K562 (cell line): ENCODE measurements around the gene IFNA8. TPM values are rescaled to one million over a fixed set of nuclear protein-coding genes. Genes with fewer than 3 reads are reported as not detected.

Source experiments
- ATAC-seq: fragments of 200-7000 bp; cut with Tn5 transposase; 3 replicates; pipeline ENCODE4 v1.9.1; 2020; ENCODE audit warnings: moderate library complexity
- BruUV-seq: library from RNA; stranded (reverse); fragments of 400-500 nt; replicated peaks from 2 replicates; lab custom pipeline; 2021; lab: Mats Ljungman, UMichigan
- CTCF ChIA-PET: fragments of 300-600 bp; formaldehyde crosslinking; extraction: SDS; loops from one replicate; lab custom pipeline; 2021; ENCODE audit warnings: low intra/inter-chr PET ratio; lab: Yijun Ruan, JAX
- POLR2A ChIA-PET: fragments of 300-600, 350-650 bp; sonication (Branson Sonifier 250); formaldehyde crosslinking; extraction: SDS; loops from one replicate; lab custom pipeline; 2021; ENCODE audit warnings: antibody characterized with exemption, inconsistent platforms; lab: Yijun Ruan, JAX
- DNase-seq, 4 experiments: peaks; one replicate each; pipeline versions ENCODE4 v3.0.0 to v3.0.0-alpha.2; 2011 to 2018; ENCODE audit warnings: low spot score in 3 of 4, mixed read lengths in 3 of 4; ENCODE audit errors: extremely low read depth in 1 of 4
- FAIRE-seq: peaks from 2 replicates; lab custom pipeline; 2011; peaks lifted over from hg19 to GRCh38; lab: Jason Lieb, UNC
- H2AFZ ChIP-seq: 2 replicates; pipeline ENCODE4 v1.6.0; 2011; ENCODE audit warnings: low read depth, low read length, control low read depth, inconsistent platforms
- H3K27ac ChIP-seq: fragments of 200-600 bp; 3 replicates; pipeline ENCODE4 v1.8.0; 2011; ENCODE audit warnings: low read depth, mild to moderate bottlenecking, control low read depth, inconsistent platforms, low read length, moderate library complexity, mixed read lengths; ENCODE audit errors: extremely low read depth
- H3K27me3 ChIP-seq, 2 experiments: fragments of 300-600 bp in 1 of 2; 2 replicates in 1 of 2; 3 replicates in 1 of 2; pipeline versions ENCODE4 v1.6.0 to v1.8.0; 2011; ENCODE audit warnings: inconsistent platforms in 2 of 2, low read length in 2 of 2, mild to moderate bottlenecking in 1 of 2, mixed read lengths in 1 of 2, moderate library complexity in 1 of 2; ENCODE audit not compliant: control insufficient read depth in 2 of 2, insufficient read depth in 2 of 2
- H3K36me3 ChIP-seq: fragments of 300-600 bp; 3 replicates; pipeline ENCODE4 v1.8.0; 2011; ENCODE audit warnings: mild to moderate bottlenecking, low read length, inconsistent platforms; ENCODE audit not compliant: control insufficient read depth, insufficient read depth
- H3K4me1 ChIP-seq, 2 experiments: fragments of 200-600 bp in 1 of 2; replicated peaks in 1 of 2; 2 replicates in 1 of 2; 3 replicates in 1 of 2; pipeline versions ENCODE4 v1.5.1 to v1.8.0; 2011; ENCODE audit warnings: inconsistent platforms in 2 of 2, low read length in 2 of 2, mild to moderate bottlenecking in 1 of 2, mixed read lengths in 1 of 2, moderate library complexity in 1 of 2; ENCODE audit not compliant: control insufficient read depth in 2 of 2, insufficient read depth in 2 of 2
- H3K4me2 ChIP-seq: 2 replicates; pipeline ENCODE4 v1.6.1; 2011; ENCODE audit warnings: low read length, control low read depth, inconsistent platforms, mixed read lengths; ENCODE audit not compliant: insufficient read depth
- H3K4me3 ChIP-seq: fragments of 200-600 bp; sonication (generic), shearing (Covaris generic); 2 replicates; pipeline ENCODE4 v1.5.1; 2016; ENCODE audit warnings: control low read depth, inconsistent platforms
- H3K79me2 ChIP-seq: fragments of 200-600 bp; 3 replicates; pipeline ENCODE4 v1.8.0; 2011; ENCODE audit warnings: low read length, inconsistent platforms; ENCODE audit not compliant: control insufficient read depth, insufficient read depth
- H3K9ac ChIP-seq, 2 experiments: 2 replicates each; pipeline versions ENCODE4 v1.6.0 to v1.6.1; 2011; ENCODE audit warnings: low read depth in 2 of 2, low read length in 2 of 2, control low read depth in 1 of 2, inconsistent platforms in 1 of 2, mild to moderate bottlenecking in 1 of 2, mixed read lengths in 1 of 2; ENCODE audit not compliant: insufficient read depth in 1 of 2
- H3K9me1 ChIP-seq: one replicate; pipeline ENCODE4 v1.6.0; 2011; ENCODE audit warnings: inconsistent platforms, mild to moderate bottlenecking, low read length, moderate library complexity; ENCODE audit not compliant: control insufficient read depth, insufficient read depth
- H3K9me3 ChIP-seq: replicated peaks from 2 replicates; pipeline ENCODE4 v1.5.1; 2011; ENCODE audit warnings: low read depth, low read length, inconsistent platforms; ENCODE audit not compliant: control insufficient read depth, insufficient read depth
- H4K20me1 ChIP-seq: replicated peaks from 2 replicates; pipeline ENCODE4 v1.6.1; 2011; ENCODE audit warnings: low read length, inconsistent platforms, mixed read lengths; ENCODE audit not compliant: control insufficient read depth, insufficient read depth
- ATF1 ChIP-seq, 2 experiments: fragments of 450-650 bp in 1 of 2; IDR thresholded peaks; 2 replicates each; pipeline ENCODE4 v1.6.1; 2016; ENCODE audit warnings: missing compliant biosample characterization in 1 of 2, missing genetic modification characterization in 1 of 2
- BCL6 ChIP-seq: fragments of 250-450 bp; sonication (Bioruptor Pico); IDR thresholded peaks from 2 replicates; pipeline ENCODE4 v1.4.0; 2020
- EHMT2 ChIP-seq: fragments of 450-650 bp; IDR thresholded peaks from 2 replicates; pipeline ENCODE4 v1.6.1; 2018; ENCODE audit warnings: antibody characterized with exemption
- ILK ChIP-seq: fragments of 450-650 bp; IDR thresholded peaks from 2 replicates; pipeline ENCODE4 v1.6.1; 2016; ENCODE audit warnings: missing genetic modification characterization, low read depth, mild to moderate bottlenecking, missing compliant biosample characterization, moderate library complexity, borderline replicate concordance
- MECOM ChIP-seq: fragments of 250-450 bp; sonication (Bioruptor Pico); IDR thresholded peaks from 2 replicates; pipeline ENCODE4 v1.8.0; 2022; ENCODE audit warnings: inconsistent platforms
- NUFIP1 ChIP-seq: fragments of 450-650 bp; IDR thresholded peaks from 2 replicates; pipeline ENCODE4 v1.6.1; 2018; ENCODE audit not compliant: partially characterized antibody
- PCBP2 ChIP-seq: fragments of 200-400 bp; formaldehyde crosslinking; IDR thresholded peaks from 2 replicates; pipeline ENCODE4 v1.6.1; 2018; ENCODE audit warnings: low read length, low read depth, mild to moderate bottlenecking, moderate library complexity; ENCODE audit not compliant: poor library complexity, severe bottlenecking
- RAD51 ChIP-seq: fragments of 450-650 bp; IDR thresholded peaks from 2 replicates; pipeline ENCODE4 v1.7.1; 2016; ENCODE audit warnings: low read depth, mild to moderate bottlenecking, borderline replicate concordance
- SUPT5H ChIP-seq: fragments of 450-650 bp; IDR thresholded peaks from 2 replicates; pipeline ENCODE4 v1.6.1; 2016
- TGIF2 ChIP-seq: sonication (generic); formaldehyde crosslinking; IDR thresholded peaks from 2 replicates; pipeline ENCODE4 v1.8.1; 2022; ENCODE audit warnings: mild to moderate bottlenecking, missing genetic modification reagents, moderate library complexity
- ZBTB1 ChIP-seq: sonication (generic); formaldehyde crosslinking; IDR thresholded peaks from 2 replicates; pipeline ENCODE4 v1.8.1; 2023; ENCODE audit warnings: missing genetic modification reagents, low read depth, mild to moderate bottlenecking, borderline replicate concordance
- ZNF197 ChIP-seq: fragments of 200-800 bp; sonication (Bioruptor generic); IDR thresholded peaks from 2 replicates; pipeline ENCODE4 v1.6.1; 2016; ENCODE audit warnings: low read depth, missing genetic modification characterization, missing compliant biosample characterization
- ZNF324 ChIP-seq: fragments of 250-450 bp; sonication (Bioruptor Pico); IDR thresholded peaks from 2 replicates; pipeline ENCODE4 v1.4.0; 2020; ENCODE audit warnings: mild to moderate bottlenecking
- ZNF75A ChIP-seq: fragments of 450-650 bp; formaldehyde crosslinking; IDR thresholded peaks from 2 replicates; pipeline ENCODE4 v1.4.0; 2020; ENCODE audit warnings: mild to moderate bottlenecking
- in situ Hi-C: fragments of 300-500 bp; cut with MboI; formaldehyde crosslinking; loops from 4 replicates; pipeline ENCODE4 v1.15.0; 2018; ENCODE audit warnings: inconsistent platforms, mixed read lengths
- intact Hi-C: fragments of 100-400 bp; cut with micrococcal nuclease; formaldehyde crosslinking; loops from 2 replicates; pipeline ENCODE4 v1.14.2; 2022
- polyA plus RNA-seq, 8 experiments: library from polyadenylated mRNA; depleted of rRNA in 4 of 8; stranded (reverse) in 5 of 8; unstranded in 3 of 8; fragments of >200 nt; fragmentation: Nextera tagmentation in 2 of 8; fragmentation: Illumina TruSeq in 1 of 8; extraction: Ambion mirVana in 2 of 8; extraction: Trizol in 1 of 8; gene quantifications; 2 replicates each; pipeline versions ENCODE4 v1.2.1 to v1.2.3, GENCODE V29; 2011 to 2014; ENCODE audit warnings: inconsistent platforms in 1 of 8, missing spikeins in 1 of 8
- total RNA-seq, 7 experiments: library from RNA; depleted of rRNA in 6 of 7; stranded (reverse); fragments of >200 nt in 6 of 7; fragmentation: Illumina TruSeq in 2 of 7; extraction: Trizol in 2 of 7; gene quantifications; 2 replicates each; pipeline versions ENCODE4 v1.2.1 to v1.2.3, GENCODE V29; 2011 to 2021; ENCODE audit warnings: low replicate concordance in 1 of 7
- TF ChIP-seq, protein P1 (sequence below), 2 experiments: fragments of 450-650 bp in 1 of 2; sonication (generic) in 1 of 2; formaldehyde crosslinking; conservative IDR thresholded peaks; 2 replicates each; pipeline versions ENCODE4 v1.4.0 to v1.8.1; 2020 to 2022; ENCODE audit warnings: mild to moderate bottlenecking in 1 of 2, missing genetic modification reagents in 1 of 2

The IFNA8 gene
- total and polyA plus RNA-seq, 9 of the 15 experiments (the other 6 are each of a cell fraction or from before 2014, with no cell fraction given): not detected

DNA sequence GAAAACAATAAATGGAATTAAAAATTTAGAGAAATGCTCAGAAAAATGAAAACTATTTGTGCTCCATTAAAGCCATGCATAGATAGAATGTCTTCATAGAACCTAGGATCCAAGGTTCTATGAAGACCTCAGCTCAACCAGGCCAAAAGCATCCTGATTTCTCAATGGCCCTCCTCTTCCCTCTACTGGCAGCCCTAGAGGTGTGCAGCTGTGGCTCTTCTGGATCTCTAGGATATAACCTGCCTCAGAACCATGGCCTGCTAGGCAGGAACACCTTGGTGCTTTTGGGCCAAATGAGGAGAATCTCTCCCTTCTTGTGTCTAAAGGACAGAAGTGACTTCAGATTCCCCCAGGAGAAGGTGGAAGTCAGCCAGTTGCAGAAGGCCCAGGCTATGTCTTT is 46.4 kb downstream of the IFNA8 start:
- CTCF ChIA-PET: no interaction called here
- Histone ChIP-seq H2AFZ (no peak overlapping the region), H3K27ac (no peak overlapping the region), H3K36me3 (no peaks in the 10 kb centered on the region), H3K4me2 (no peak overlapping the region), H3K79me2 (no peaks in the 10 kb centered on the region), H3K9me3 (no peaks in the 10 kb centered on the region), H3K4me3 (no peak overlapping the region), H3K9ac (no peak overlapping the region), H4K20me1 (no peaks in the 10 kb centered on the region), H3K27me3 (no peaks in the 10 kb centered on the region), H3K4me1 (no peaks in the 10 kb centered on the region), H3K9me1 (no peaks in the 10 kb centered on the region)
- no peak for DNase-seq
- BruUV-seq: no TSS peak
- in situ Hi-C loops (no loop called here), intact Hi-C loops (no loop called here)
- no peak for ATAC-seq
- POLR2A ChIA-PET: no interaction called here
- FAIRE-seq: no peak
- TF ChIP-seq ATF1 (CRISPR knock-in tag; IDR thresholded peaks at IDR 0.05) (no peak), ATF1 (tag; IDR thresholded peaks at IDR 0.05) (no peak), ZNF75A (CRISPR knock-in tag) (no peak), EHMT2 (no peak), ZNF324 (CRISPR knock-in tag) (no peak), MECOM (CRISPR knock-in tag) (no peak), TGIF2 (CRISPR knock-in tag) (no peak), NUFIP1 (no peak), BCL6 (no peak), ZBTB1 (CRISPR knock-in tag) (no peak), SUPT5H (no peak), ILK (no peak), PCBP2 (no peak), ZNF197 (no peak), RAD51 (no peak)
- TF ChIP-seq, protein P1, sequence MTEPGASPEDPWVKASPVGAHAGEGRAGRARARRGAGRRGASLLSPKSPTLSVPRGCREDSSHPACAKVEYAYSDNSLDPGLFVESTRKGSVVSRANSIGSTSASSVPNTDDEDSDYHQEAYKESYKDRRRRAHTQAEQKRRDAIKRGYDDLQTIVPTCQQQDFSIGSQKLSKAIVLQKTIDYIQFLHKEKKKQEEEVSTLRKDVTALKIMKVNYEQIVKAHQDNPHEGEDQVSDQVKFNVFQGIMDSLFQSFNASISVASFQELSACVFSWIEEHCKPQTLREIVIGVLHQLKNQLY (CRISPR knock-in tag; conservative IDR thresholded peaks at IDR 0.05): no peak
- TF ChIP-seq, all 486 proteins: peak for 0

Other genes with a start within 250 kb of the IFNA8 start
Only the 7 nearest of the 14 such genes appear.
- not detected in 2 replicates for gene IFNA5, start 103.8 kb upstream of the IFNA8 start, total RNA-seq (2014; rRNA removed)
- gene IFNA5, start 103.8 kb upstream of the IFNA8 start, total RNA-seq (2014; rRNA removed; fragmentation: Illumina TruSeq; extraction: Trizol): not detected in 2 replicates
- not detected in 2 replicates for gene IFNA5, start 103.8 kb upstream of the IFNA8 start, total RNA-seq (2015; rRNA removed; fragmentation: Illumina TruSeq; extraction: Trizol)
- not detected in 2 replicates for gene IFNA5, start 103.8 kb upstream of the IFNA8 start, total RNA-seq (2021)
- not detected in 2 replicates for gene IFNA5, start 103.8 kb upstream of the IFNA8 start, polyA plus RNA-seq (2011; rRNA removed)
- not detected in 2 replicates for gene IFNA5, start 103.8 kb upstream of the IFNA8 start, polyA plus RNA-seq (2014; fragmentation: Illumina TruSeq; extraction: Trizol)
- gene IFNA5, start 103.8 kb upstream of the IFNA8 start, polyA plus RNA-seq (2014; fragmentation: Nextera tagmentation; extraction: Ambion mirVana): not detected
- gene IFNA5, start 103.8 kb upstream of the IFNA8 start, polyA plus RNA-seq (2014; rRNA removed): not detected in 2 replicates
- not detected in 2 replicates for gene KLHL9, start 73.7 kb upstream of the IFNA8 start, total RNA-seq (2014; rRNA removed)
- gene KLHL9, start 73.7 kb upstream of the IFNA8 start, total RNA-seq (2014; rRNA removed; fragmentation: Illumina TruSeq; extraction: Trizol): not detected in 2 replicates
- gene KLHL9, start 73.7 kb upstream of the IFNA8 start, total RNA-seq (2015; rRNA removed; fragmentation: Illumina TruSeq; extraction: Trizol): not detected in 2 replicates
- 0.04 and 0.13 TPM in 2 replicates for gene KLHL9, start 73.7 kb upstream of the IFNA8 start, total RNA-seq (2021)
- not detected in 2 replicates for gene KLHL9, start 73.7 kb upstream of the IFNA8 start, polyA plus RNA-seq (2011; rRNA removed)
- not detected in 2 replicates for gene KLHL9, start 73.7 kb upstream of the IFNA8 start, polyA plus RNA-seq (2014; fragmentation: Illumina TruSeq; extraction: Trizol)
- not detected for gene KLHL9, start 73.7 kb upstream of the IFNA8 start, polyA plus RNA-seq (2014; fragmentation: Nextera tagmentation; extraction: Ambion mirVana)
- gene KLHL9, start 73.7 kb upstream of the IFNA8 start, polyA plus RNA-seq (2014; rRNA removed): not detected in 2 replicates
- not detected in 2 replicates for gene IFNA6, start 58.2 kb upstream of the IFNA8 start, total RNA-seq (2014; rRNA removed)
- gene IFNA6, start 58.2 kb upstream of the IFNA8 start, total RNA-seq (2014; rRNA removed; fragmentation: Illumina TruSeq; extraction: Trizol): not detected in 2 replicates
- not detected in 2 replicates for gene IFNA6, start 58.2 kb upstream of the IFNA8 start, total RNA-seq (2015; rRNA removed; fragmentation: Illumina TruSeq; extraction: Trizol)
- not detected in 2 replicates for gene IFNA6, start 58.2 kb upstream of the IFNA8 start, total RNA-seq (2021)
- not detected in 2 replicates for gene IFNA6, start 58.2 kb upstream of the IFNA8 start, polyA plus RNA-seq (2011; rRNA removed)
- not detected in 2 replicates for gene IFNA6, start 58.2 kb upstream of the IFNA8 start, polyA plus RNA-seq (2014; fragmentation: Illumina TruSeq; extraction: Trizol)
- not detected for gene IFNA6, start 58.2 kb upstream of the IFNA8 start, polyA plus RNA-seq (2014; fragmentation: Nextera tagmentation; extraction: Ambion mirVana)
- gene IFNA6, start 58.2 kb upstream of the IFNA8 start, polyA plus RNA-seq (2014; rRNA removed): not detected in 2 replicates
- not detected in 2 replicates for gene IFNA13, start 41.1 kb upstream of the IFNA8 start, total RNA-seq (2014; rRNA removed)
- not detected in 2 replicates for gene IFNA13, start 41.1 kb upstream of the IFNA8 start, total RNA-seq (2014; rRNA removed; fragmentation: Illumina TruSeq; extraction: Trizol)
- not detected in 2 replicates for gene IFNA13, start 41.1 kb upstream of the IFNA8 start, total RNA-seq (2015; rRNA removed; fragmentation: Illumina TruSeq; extraction: Trizol)
- gene IFNA13, start 41.1 kb upstream of the IFNA8 start, total RNA-seq (2021): not detected in 2 replicates
- not detected in 2 replicates for gene IFNA13, start 41.1 kb upstream of the IFNA8 start, polyA plus RNA-seq (2011; rRNA removed)
- gene IFNA13, start 41.1 kb upstream of the IFNA8 start, polyA plus RNA-seq (2014; fragmentation: Illumina TruSeq; extraction: Trizol): not detected in 2 replicates
- gene IFNA13, start 41.1 kb upstream of the IFNA8 start, polyA plus RNA-seq (2014; fragmentation: Nextera tagmentation; extraction: Ambion mirVana): not detected
- gene IFNA13, start 41.1 kb upstream of the IFNA8 start, polyA plus RNA-seq (2014; rRNA removed): not detected in 2 replicates
- gene IFNA2, start 23.7 kb upstream of the IFNA8 start, total RNA-seq (2014; rRNA removed): not detected in 2 replicates
- gene IFNA2, start 23.7 kb upstream of the IFNA8 start, total RNA-seq (2014; rRNA removed; fragmentation: Illumina TruSeq; extraction: Trizol): not detected in 2 replicates
- not detected in 2 replicates for gene IFNA2, start 23.7 kb upstream of the IFNA8 start, total RNA-seq (2015; rRNA removed; fragmentation: Illumina TruSeq; extraction: Trizol)
- gene IFNA2, start 23.7 kb upstream of the IFNA8 start, total RNA-seq (2021): not detected in 2 replicates
- not detected in 2 replicates for gene IFNA2, start 23.7 kb upstream of the IFNA8 start, polyA plus RNA-seq (2011; rRNA removed)
- gene IFNA2, start 23.7 kb upstream of the IFNA8 start, polyA plus RNA-seq (2014; fragmentation: Illumina TruSeq; extraction: Trizol): not detected in 2 replicates
- not detected for gene IFNA2, start 23.7 kb upstream of the IFNA8 start, polyA plus RNA-seq (2014; fragmentation: Nextera tagmentation; extraction: Ambion mirVana)
- not detected in 2 replicates for gene IFNA2, start 23.7 kb upstream of the IFNA8 start, polyA plus RNA-seq (2014; rRNA removed)
- gene IFNA1, start 31.3 kb downstream of the IFNA8 start, total RNA-seq (2014; rRNA removed): not detected in 2 replicates
- not detected in 2 replicates for gene IFNA1, start 31.3 kb downstream of the IFNA8 start, total RNA-seq (2014; rRNA removed; fragmentation: Illumina TruSeq; extraction: Trizol)
- not detected in 2 replicates for gene IFNA1, start 31.3 kb downstream of the IFNA8 start, total RNA-seq (2015; rRNA removed; fragmentation: Illumina TruSeq; extraction: Trizol)
- gene IFNA1, start 31.3 kb downstream of the IFNA8 start, total RNA-seq (2021): not detected in 2 replicates
- not detected in 2 replicates for gene IFNA1, start 31.3 kb downstream of the IFNA8 start, polyA plus RNA-seq (2011; rRNA removed)
- gene IFNA1, start 31.3 kb downstream of the IFNA8 start, polyA plus RNA-seq (2014; fragmentation: Illumina TruSeq; extraction: Trizol): not detected in 2 replicates
- not detected for gene IFNA1, start 31.3 kb downstream of the IFNA8 start, polyA plus RNA-seq (2014; fragmentation: Nextera tagmentation; extraction: Ambion mirVana)
- gene IFNA1, start 31.3 kb downstream of the IFNA8 start, polyA plus RNA-seq (2014; rRNA removed): not detected in 2 replicates
- gene IFNE, start 73.2 kb downstream of the IFNA8 start, total RNA-seq (2014; rRNA removed): not detected in 2 replicates
- gene IFNE, start 73.2 kb downstream of the IFNA8 start, total RNA-seq (2014; rRNA removed; fragmentation: Illumina TruSeq; extraction: Trizol): not detected in 2 replicates
- gene IFNE, start 73.2 kb downstream of the IFNA8 start, total RNA-seq (2015; rRNA removed; fragmentation: Illumina TruSeq; extraction: Trizol): not detected in 2 replicates
- not detected in 2 replicates for gene IFNE, start 73.2 kb downstream of the IFNA8 start, total RNA-seq (2021)
- not detected in 2 replicates for gene IFNE, start 73.2 kb downstream of the IFNA8 start, polyA plus RNA-seq (2011; rRNA removed)
- gene IFNE, start 73.2 kb downstream of the IFNA8 start, polyA plus RNA-seq (2014; fragmentation: Illumina TruSeq; extraction: Trizol): not detected in 2 replicates
- not detected for gene IFNE, start 73.2 kb downstream of the IFNA8 start, polyA plus RNA-seq (2014; fragmentation: Nextera tagmentation; extraction: Ambion mirVana)
- gene IFNE, start 73.2 kb downstream of the IFNA8 start, polyA plus RNA-seq (2014; rRNA removed): not detected in 2 replicates